ENCODE measurements around the gene RNF186.

GRCh38 chr1:19809044-19809750 lies 5.9 kb downstream of the RNF186 start:
- TF ChIP-seq, protein P1, sequence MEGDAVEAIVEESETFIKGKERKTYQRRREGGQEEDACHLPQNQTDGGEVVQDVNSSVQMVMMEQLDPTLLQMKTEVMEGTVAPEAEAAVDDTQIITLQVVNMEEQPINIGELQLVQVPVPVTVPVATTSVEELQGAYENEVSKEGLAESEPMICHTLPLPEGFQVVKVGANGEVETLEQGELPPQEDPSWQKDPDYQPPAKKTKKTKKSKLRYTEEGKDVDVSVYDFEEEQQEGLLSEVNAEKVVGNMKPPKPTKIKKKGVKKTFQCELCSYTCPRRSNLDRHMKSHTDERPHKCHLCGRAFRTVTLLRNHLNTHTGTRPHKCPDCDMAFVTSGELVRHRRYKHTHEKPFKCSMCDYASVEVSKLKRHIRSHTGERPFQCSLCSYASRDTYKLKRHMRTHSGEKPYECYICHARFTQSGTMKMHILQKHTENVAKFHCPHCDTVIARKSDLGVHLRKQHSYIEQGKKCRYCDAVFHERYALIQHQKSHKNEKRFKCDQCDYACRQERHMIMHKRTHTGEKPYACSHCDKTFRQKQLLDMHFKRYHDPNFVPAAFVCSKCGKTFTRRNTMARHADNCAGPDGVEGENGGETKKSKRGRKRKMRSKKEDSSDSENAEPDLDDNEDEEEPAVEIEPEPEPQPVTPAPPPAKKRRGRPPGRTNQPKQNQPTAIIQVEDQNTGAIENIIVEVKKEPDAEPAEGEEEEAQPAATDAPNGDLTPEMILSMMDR (conservative IDR thresholded peaks at IDR 0.05; ENCODE audit: low read depth, low read length): no peak
- TF ChIP-seq EZH2 (IDR thresholded peaks at IDR 0.05; ENCODE audit: low read length, unreplicated experiment) (no peak), EZH2phosphoT487 (IDR thresholded peaks at IDR 0.05; ENCODE audit: borderline replicate concordance, low read length) (no peak)

Data from PC-3 (cell line).